ENCODE measurements around the gene CYB561A3.

CYB561A3 gene

GRCh38 chr11:61368646-61369045 lies 7.0 kb upstream of the CYB561A3 start:
- DNase-seq = no peak

GRCh38 chr11:61367406-61367805 lies 5.7 kb upstream of the CYB561A3 start:
- no peak for DNase-seq

GRCh38 chr11:61364012-61364675 lies 2.5 kb upstream of the CYB561A3 start:
- DNase-seq = no peak

- DNase-seq = no peak
Observed at GRCh38 chr11:61362542-61362875, 827 bp upstream of the CYB561A3 start.

GRCh38 chr11:61361237-61361740 lies 393 bp downstream of the CYB561A3 start:
- no peak for DNase-seq

- no peak for DNase-seq
Observed at GRCh38 chr11:61359516-61359915, 2.2 kb downstream of the CYB561A3 start.

- no peak for DNase-seq
Observed at GRCh38 chr11:61358566-61358965, 3.1 kb downstream of the CYB561A3 start.

- DNase-seq = no peak
Observed at GRCh38 chr11:61357894-61358239, 3.8 kb downstream of the CYB561A3 start.

- no peak for DNase-seq
Observed at GRCh38 chr11:61357233-61357893, 4.3 kb downstream of the CYB561A3 start.

GRCh38 chr11:61356706-61357105 lies 5.0 kb downstream of the CYB561A3 start:
- DNase-seq = no peak

- no peak for DNase-seq
Observed at GRCh38 chr11:61354208-61354607, 7.5 kb downstream of the CYB561A3 start.

- no peak for DNase-seq
Observed at GRCh38 chr11:61353131-61354067, 8.3 kb downstream of the CYB561A3 start.

GRCh38 chr11:61352038-61352437 lies 9.6 kb downstream of the CYB561A3 start:
- DNase-seq = no peak

GRCh38 chr11:61350803-61351202 lies 10.9 kb downstream of the CYB561A3 start:
- DNase-seq = no peak

- no peak for DNase-seq
Observed at GRCh38 chr11:61350336-61350735, 11.3 kb downstream of the CYB561A3 start.

GRCh38 chr11:61349916-61350315 lies 11.8 kb downstream of the CYB561A3 start:
- no peak for DNase-seq

- no peak for DNase-seq
Observed at GRCh38 chr11:61349189-61349751, 12.4 kb downstream of the CYB561A3 start.

GRCh38 chr11:61347916-61348461 lies 13.7 kb downstream of the CYB561A3 start:
- no peak for DNase-seq

- no peak for DNase-seq
Observed at GRCh38 chr11:61345954-61346843, 15.5 kb downstream of the CYB561A3 start.

- no peak for DNase-seq
Observed at GRCh38 chr11:61345170-61345610, 16.5 kb downstream of the CYB561A3 start.

GRCh38 chr11:61343792-61344745 lies 17.6 kb downstream of the CYB561A3 start:
- DNase-seq = no peak

All from 8988T (cell line).